Osteocyte (in vitro differentiated cells): ENCODE results near the gene ZNF776. TPM values are rescaled to one million over a fixed set of nuclear protein-coding genes. Genes with fewer than 3 reads are reported as not detected.

ENCODE experiments used
- DNase-seq: peaks from one replicate; pipeline ENCODE4 v3.0.0; 2021; ENCODE audit warnings: mixed read lengths; ENCODE audit not compliant: unreplicated experiment; ENCODE audit errors: extremely low spot score
- H3K27ac Mint-ChIP-seq: one replicate; pipeline ENCODE4 v1.8.0; 2021; ENCODE audit warnings: mild to moderate bottlenecking, mixed read lengths; ENCODE audit not compliant: unreplicated experiment
- H3K27me3 Mint-ChIP-seq: one replicate; pipeline ENCODE4 v1.8.0; 2021; ENCODE audit warnings: mixed read lengths; ENCODE audit not compliant: unreplicated experiment
- H3K36me3 Mint-ChIP-seq: one replicate; pipeline ENCODE4 v1.8.0; 2021; ENCODE audit warnings: mixed read lengths; ENCODE audit not compliant: unreplicated experiment
- H3K4me1 Mint-ChIP-seq: one replicate; pipeline ENCODE4 v1.8.0; 2021; ENCODE audit warnings: mixed read lengths; ENCODE audit not compliant: unreplicated experiment
- H3K4me3 Mint-ChIP-seq: one replicate; pipeline ENCODE4 v1.8.0; 2021; ENCODE audit warnings: mild to moderate bottlenecking, moderate library complexity, mixed read lengths; ENCODE audit not compliant: unreplicated experiment
- H3K9me3 Mint-ChIP-seq: one replicate; pipeline ENCODE4 v1.8.0; 2021; ENCODE audit warnings: mixed read lengths; ENCODE audit not compliant: unreplicated experiment
- CTCF ChIP-seq: fragments of 200-600 bp; sonication (generic); IDR thresholded peaks from 2 replicates; pipeline ENCODE4 v1.5.0; 2021; ENCODE audit warnings: antibody characterized with exemption, mild to moderate bottlenecking, moderate library complexity
- total RNA-seq: library from RNA; stranded (reverse); gene quantifications from 2 replicates; pipeline ENCODE4 v1.2.1, GENCODE V29; 2021

The ZNF776 gene
- total RNA-seq, 1 donor from 2014 or later = 16.9 TPM

- Mint-ChIP-seq H3K27me3 (no peaks in the 10 kb centered on the region), H3K4me3 (peak overlapping the region; percentile 88), H3K4me1 (peaks cover 44% of the 10 kb centered on the region), H3K36me3 (peaks cover 14% of the 10 kb centered on the region), H3K9me3 (no peaks in the 10 kb centered on the region), H3K27ac (peak overlapping the region; percentile 99)
- DNase-seq = no peak
- TF ChIP-seq CTCF = no peak
These were observed 57.1 kb downstream of the ZNF776 start for GRCh38 chr19:57803594-57804325.

- no peak for TF ChIP-seq CTCF
- H3K27me3 Mint-ChIP-seq = no peaks in the 10 kb centered on the region
- H3K36me3 Mint-ChIP-seq = peaks cover 23% of the 10 kb centered on the region
- DNase-seq = no peak
- H3K4me3 Mint-ChIP-seq = no peak overlapping the region
- H3K4me1 Mint-ChIP-seq = peaks cover 28% of the 10 kb centered on the region
- no peaks in the 10 kb centered on the region for H3K9me3 Mint-ChIP-seq
- H3K27ac Mint-ChIP-seq = no peak overlapping the region
These were observed 60.9 kb downstream of the ZNF776 start for GRCh38 chr19:57807541-57807940.

Other genes with a start within 250 kb of the ZNF776 start
- 7.4 and 8.4 TPM in 2 replicates for gene ZNF773, start 246.9 kb upstream of the ZNF776 start, total RNA-seq
- 7.3 and 9.0 TPM in 2 replicates for gene ZNF549, start 219.5 kb upstream of the ZNF776 start, total RNA-seq
- 10.3 and 11.0 TPM in 2 replicates for gene ZNF550, start 187.0 kb upstream of the ZNF776 start, total RNA-seq
- gene ZNF416, start 167.9 kb upstream of the ZNF776 start, total RNA-seq = 6.5 and 6.8 TPM in 2 replicates
- 6.8 and 7.1 TPM in 2 replicates for gene ZIK1, start 162.7 kb upstream of the ZNF776 start, total RNA-seq
- gene ZNF530, start 146.9 kb upstream of the ZNF776 start, total RNA-seq = 2.4 and 2.8 TPM in 2 replicates
- gene ZNF134, start 132.6 kb upstream of the ZNF776 start, total RNA-seq = 19.6 and 20.0 TPM in 2 replicates
- 11.9 and 14.4 TPM in 2 replicates for gene ZNF211, start 113.6 kb upstream of the ZNF776 start, total RNA-seq
- not detected in 2 replicates for gene ZSCAN4, start 77.9 kb upstream of the ZNF776 start, total RNA-seq
- 6.1 and 6.3 TPM in 2 replicates for gene ZNF551, start 64.8 kb upstream of the ZNF776 start, total RNA-seq
- gene ZNF154, start 37.6 kb upstream of the ZNF776 start, total RNA-seq = 18.0 and 18.9 TPM in 2 replicates
- gene ZNF671, start 19.2 kb upstream of the ZNF776 start, total RNA-seq = 7.1 TPM in 2 replicates
- 18.8 TPM in 2 replicates for gene ZNF586, start 22.9 kb downstream of the ZNF776 start, total RNA-seq
- 5.2 and 9.0 TPM in 2 replicates for gene ZNF552, start 68.1 kb downstream of the ZNF776 start, total RNA-seq
- 14.4 and 16.5 TPM in 2 replicates for gene ZNF587B, start 83.5 kb downstream of the ZNF776 start, total RNA-seq
- 33.5 and 34.2 TPM in 2 replicates for gene ZNF587, start 103.0 kb downstream of the ZNF776 start, total RNA-seq
- 17.2 and 18.0 TPM in 2 replicates for gene ZNF814, start 142.2 kb downstream of the ZNF776 start, total RNA-seq
- 16.9 and 21.0 TPM in 2 replicates for gene ZNF417, start 169.8 kb downstream of the ZNF776 start, total RNA-seq
- 12.0 and 12.3 TPM in 2 replicates for gene ZNF418, start 188.6 kb downstream of the ZNF776 start, total RNA-seq
- gene ZNF256, start 200.9 kb downstream of the ZNF776 start, total RNA-seq = 6.0 and 6.3 TPM in 2 replicates
- gene C19orf18, start 227.7 kb downstream of the ZNF776 start, total RNA-seq = 1.4 and 1.8 TPM in 2 replicates